ENCODE data around the gene PATJ. TPM values are rescaled to one million over a fixed set of nuclear protein-coding genes. Genes with fewer than 3 reads are reported as not detected.
"Not testable (repeated sequence)": the region's sequence is repeated elsewhere in the genome, so short reads cannot be mapped to it uniquely, and the experiment has no call there.

Gene PATJ
- polyA plus RNA-seq, 2 donors = 17.2 to 28.6 TPM

GRCh38 chr1:61948685-61949084 is 206.4 kb downstream of the PATJ start:
- H3K27ac ChIP-seq (ENCODE audit: low read depth in 2 of 2, low read length in 1 of 2); H3K27me3 ChIP-seq (ENCODE audit: control insufficient read depth in 1 of 2, insufficient read depth in 2 of 2, low read length in 2 of 2); H3K4me3 ChIP-seq (ENCODE audit: low read depth in 1 of 2, low read length in 2 of 2); H3K4me1 ChIP-seq (ENCODE audit: control insufficient read depth in 2 of 2, insufficient read depth in 2 of 2, low read length in 1 of 2); H3K9me3 ChIP-seq (ENCODE audit: control insufficient read depth in 2 of 2, insufficient read depth in 1 of 2, low read depth in 1 of 2, low read length in 1 of 2); H3K36me3 ChIP-seq (ENCODE audit: control insufficient read depth in 2 of 2, insufficient read depth in 2 of 2, low read length in 1 of 2): not testable (repeated sequence)
- 71 to 82% methylated on average over 5 of the region's 5 CpGs for whole genome bisulfite sequencing, 2 donors

- Histone ChIP-seq H3K36me3 (ENCODE audit: control insufficient read depth in 2 of 2, insufficient read depth in 2 of 2, low read length in 1 of 2) (no peaks in the 10 kb centered on the region), H3K27me3 (ENCODE audit: control insufficient read depth in 1 of 2, insufficient read depth in 2 of 2, low read length in 2 of 2) (no peaks in the 10 kb centered on the region), H3K27ac (ENCODE audit: low read depth in 2 of 2, low read length in 1 of 2) (no peak overlapping the region), H3K4me1 (ENCODE audit: control insufficient read depth in 2 of 2, insufficient read depth in 2 of 2, low read length in 1 of 2) (no peaks in the 10 kb centered on the region), H3K4me3 (ENCODE audit: low read depth in 1 of 2, low read length in 2 of 2) (no peak overlapping the region), H3K9me3 (ENCODE audit: control insufficient read depth in 2 of 2, insufficient read depth in 1 of 2, low read depth in 1 of 2, low read length in 1 of 2) (no peaks in the 10 kb centered on the region)
- WGBS, 2 donors = 42 to 48% methylated on average over 2 of the region's 2 CpGs
Observed at GRCh38 chr1:61950418-61950817, 208.1 kb downstream of the PATJ start.

- no peaks in the 10 kb centered on the region for H3K4me1 ChIP-seq (ENCODE audit: control insufficient read depth in 2 of 2, insufficient read depth in 2 of 2, low read length in 1 of 2)
- WGBS, 2 donors = 49 to 61% methylated on average over 9 of the region's 9 CpGs
- no peak overlapping the region for H3K27ac ChIP-seq (ENCODE audit: low read depth in 2 of 2, low read length in 1 of 2)
- H3K9me3 ChIP-seq (ENCODE audit: control insufficient read depth in 2 of 2, insufficient read depth in 1 of 2, low read depth in 1 of 2, low read length in 1 of 2) = no peaks in the 10 kb centered on the region
- no peaks in the 10 kb centered on the region for H3K27me3 ChIP-seq (ENCODE audit: control insufficient read depth in 1 of 2, insufficient read depth in 2 of 2, low read length in 2 of 2)
- no peak overlapping the region for H3K4me3 ChIP-seq (ENCODE audit: low read depth in 1 of 2, low read length in 2 of 2)
- no peaks in the 10 kb centered on the region for H3K36me3 ChIP-seq (ENCODE audit: control insufficient read depth in 2 of 2, insufficient read depth in 2 of 2, low read length in 1 of 2)
Observed at GRCh38 chr1:61951731-61952580, 209.7 kb downstream of the PATJ start.

GRCh38 chr1:61952675-61953074 is 210.4 kb downstream of the PATJ start:
- Histone ChIP-seq H3K27ac (ENCODE audit: low read depth in 2 of 2, low read length in 1 of 2) (no peak overlapping the region), H3K4me1 (ENCODE audit: control insufficient read depth in 2 of 2, insufficient read depth in 2 of 2, low read length in 1 of 2) (no peaks in the 10 kb centered on the region), H3K27me3 (ENCODE audit: control insufficient read depth in 1 of 2, insufficient read depth in 2 of 2, low read length in 2 of 2) (no peaks in the 10 kb centered on the region), H3K36me3 (ENCODE audit: control insufficient read depth in 2 of 2, insufficient read depth in 2 of 2, low read length in 1 of 2) (no peaks in the 10 kb centered on the region), H3K4me3 (ENCODE audit: low read depth in 1 of 2, low read length in 2 of 2) (no peak overlapping the region), H3K9me3 (ENCODE audit: control insufficient read depth in 2 of 2, insufficient read depth in 1 of 2, low read depth in 1 of 2, low read length in 1 of 2) (no peaks in the 10 kb centered on the region)
- WGBS, 2 donors = 66 to 78% methylated on average over 1 of the region's 1 CpG

- no peak overlapping the region for H3K27ac ChIP-seq (ENCODE audit: low read depth in 2 of 2, low read length in 1 of 2)
Observed at GRCh38 chr1:61953076-61953789, 211.0 kb downstream of the PATJ start.

GRCh38 chr1:61953790-61954150 is 211.5 kb downstream of the PATJ start:
- Histone ChIP-seq H3K27ac (ENCODE audit: low read depth in 2 of 2, low read length in 1 of 2) (no peak overlapping the region), H3K4me1 (ENCODE audit: control insufficient read depth in 2 of 2, insufficient read depth in 2 of 2, low read length in 1 of 2) (no peaks in the 10 kb centered on the region), H3K9me3 (ENCODE audit: control insufficient read depth in 2 of 2, insufficient read depth in 1 of 2, low read depth in 1 of 2, low read length in 1 of 2) (no peaks in the 10 kb centered on the region), H3K4me3 (ENCODE audit: low read depth in 1 of 2, low read length in 2 of 2) (no peak overlapping the region), H3K36me3 (ENCODE audit: control insufficient read depth in 2 of 2, insufficient read depth in 2 of 2, low read length in 1 of 2) (no peaks in the 10 kb centered on the region), H3K27me3 (ENCODE audit: control insufficient read depth in 1 of 2, insufficient read depth in 2 of 2, low read length in 2 of 2) (no peaks in the 10 kb centered on the region)
- 97 to 98% methylated on average over 3 of the region's 3 CpGs for WGBS, 2 donors

More at GRCh38 chr1:61953076-61953789, 211.0 kb downstream of the PATJ start:
- Histone ChIP-seq H3K9me3 (ENCODE audit: control insufficient read depth in 2 of 2, insufficient read depth in 1 of 2, low read depth in 1 of 2, low read length in 1 of 2) (no peaks in the 10 kb centered on the region), H3K4me3 (ENCODE audit: low read depth in 1 of 2, low read length in 2 of 2) (no peak overlapping the region), H3K4me1 (ENCODE audit: control insufficient read depth in 2 of 2, insufficient read depth in 2 of 2, low read length in 1 of 2) (no peaks in the 10 kb centered on the region), H3K27me3 (ENCODE audit: control insufficient read depth in 1 of 2, insufficient read depth in 2 of 2, low read length in 2 of 2) (no peaks in the 10 kb centered on the region), H3K36me3 (ENCODE audit: control insufficient read depth in 2 of 2, insufficient read depth in 2 of 2, low read length in 1 of 2) (no peaks in the 10 kb centered on the region)
- WGBS, 2 donors = 93 to 98% methylated on average over 2 of the region's 2 CpGs

- no peaks in the 10 kb centered on the region for H3K9me3 ChIP-seq (ENCODE audit: control insufficient read depth in 2 of 2, insufficient read depth in 1 of 2, low read depth in 1 of 2, low read length in 1 of 2)
- no peaks in the 10 kb centered on the region for H3K36me3 ChIP-seq (ENCODE audit: control insufficient read depth in 2 of 2, insufficient read depth in 2 of 2, low read length in 1 of 2)
- H3K4me1 ChIP-seq (ENCODE audit: control insufficient read depth in 2 of 2, insufficient read depth in 2 of 2, low read length in 1 of 2) = no peaks in the 10 kb centered on the region
- 92 to 94% methylated on average over 1 of the region's 1 CpG for WGBS, 2 donors
- no peaks in the 10 kb centered on the region for H3K27me3 ChIP-seq (ENCODE audit: control insufficient read depth in 1 of 2, insufficient read depth in 2 of 2, low read length in 2 of 2)
- no peak overlapping the region for H3K27ac ChIP-seq (ENCODE audit: low read depth in 2 of 2, low read length in 1 of 2)
- no peak overlapping the region for H3K4me3 ChIP-seq (ENCODE audit: low read depth in 1 of 2, low read length in 2 of 2)
Observed at GRCh38 chr1:61955261-61955660, 213.0 kb downstream of the PATJ start.

GRCh38 chr1:61956016-61956645 is 213.9 kb downstream of the PATJ start:
- no peaks in the 10 kb centered on the region for H3K27me3 ChIP-seq (ENCODE audit: control insufficient read depth in 1 of 2, insufficient read depth in 2 of 2, low read length in 2 of 2)
- no peaks in the 10 kb centered on the region for H3K9me3 ChIP-seq (ENCODE audit: control insufficient read depth in 2 of 2, insufficient read depth in 1 of 2, low read depth in 1 of 2, low read length in 1 of 2)
- H3K4me1 ChIP-seq (ENCODE audit: control insufficient read depth in 2 of 2, insufficient read depth in 2 of 2, low read length in 1 of 2) = no peaks in the 10 kb centered on the region
- H3K27ac ChIP-seq (ENCODE audit: low read depth in 2 of 2, low read length in 1 of 2) = no peak overlapping the region
- H3K36me3 ChIP-seq (ENCODE audit: control insufficient read depth in 2 of 2, insufficient read depth in 2 of 2, low read length in 1 of 2) = no peaks in the 10 kb centered on the region
- no peak overlapping the region for H3K4me3 ChIP-seq (ENCODE audit: low read depth in 1 of 2, low read length in 2 of 2)
- WGBS, 2 donors = 91 to 92% methylated on average over 6 of the region's 6 CpGs

- H3K4me1 ChIP-seq (ENCODE audit: control insufficient read depth in 2 of 2, insufficient read depth in 2 of 2, low read length in 1 of 2) = no peaks in the 10 kb centered on the region
- WGBS, 2 donors = 76 to 79% methylated on average over 2 of the region's 2 CpGs
- no peaks in the 10 kb centered on the region for H3K27me3 ChIP-seq (ENCODE audit: control insufficient read depth in 1 of 2, insufficient read depth in 2 of 2, low read length in 2 of 2)
Observed at GRCh38 chr1:61956784-61957183, 214.5 kb downstream of the PATJ start.

More at GRCh38 chr1:61956784-61957183, 214.5 kb downstream of the PATJ start:
- Histone ChIP-seq H3K36me3 (ENCODE audit: control insufficient read depth in 2 of 2, insufficient read depth in 2 of 2, low read length in 1 of 2) (no peaks in the 10 kb centered on the region), H3K4me3 (ENCODE audit: low read depth in 1 of 2, low read length in 2 of 2) (no peak overlapping the region), H3K9me3 (ENCODE audit: control insufficient read depth in 2 of 2, insufficient read depth in 1 of 2, low read depth in 1 of 2, low read length in 1 of 2) (no peaks in the 10 kb centered on the region), H3K27ac (ENCODE audit: low read depth in 2 of 2, low read length in 1 of 2) (no peak overlapping the region)
